ENCODE results near the gene SPTSSA.
"Not testable (repeated sequence)": the region's sequence is repeated elsewhere in the genome, so short reads cannot be mapped to it uniquely, and the experiment has no call there.

The SPTSSA gene

GRCh38 chr14:34428102-34428466 lies 34.0 kb downstream of the SPTSSA start:
- not testable (repeated sequence) for DNase-seq

GRCh38 chr14:34426313-34427295 lies 35.4 kb downstream of the SPTSSA start:
- DNase-seq: no peak

GRCh38 chr14:34425095-34425851 lies 36.8 kb downstream of the SPTSSA start:
- no peak for DNase-seq

DNA sequence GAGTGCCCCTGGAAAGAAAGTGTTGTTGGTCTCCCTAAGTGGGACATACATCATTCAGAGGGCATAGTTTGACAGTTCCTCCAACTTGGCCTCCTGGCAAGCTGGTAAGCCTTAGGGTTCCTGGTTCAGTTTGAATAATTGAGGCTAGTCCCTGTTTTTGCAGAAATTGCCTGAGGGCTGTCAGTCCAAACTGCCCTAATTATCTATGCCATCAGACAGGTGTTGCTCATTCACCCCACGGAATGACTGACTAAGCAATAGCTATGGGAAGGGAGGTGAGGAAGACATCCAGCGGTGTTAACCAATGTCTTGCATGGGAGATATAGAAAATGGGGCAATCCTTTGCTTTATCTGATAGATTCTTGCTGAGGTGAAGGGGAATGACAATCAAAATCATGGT lies 37.6 kb downstream of the SPTSSA start:
- no peak for DNase-seq

GRCh38 chr14:34423445-34423844 lies 38.6 kb downstream of the SPTSSA start:
- DNase-seq: no peak

GRCh38 chr14:34420547-34421150 lies 41.4 kb downstream of the SPTSSA start:
- DNase-seq: no peak

GRCh38 chr14:34409721-34410120 lies 52.3 kb downstream of the SPTSSA start:
- no peak for DNase-seq

DNA sequence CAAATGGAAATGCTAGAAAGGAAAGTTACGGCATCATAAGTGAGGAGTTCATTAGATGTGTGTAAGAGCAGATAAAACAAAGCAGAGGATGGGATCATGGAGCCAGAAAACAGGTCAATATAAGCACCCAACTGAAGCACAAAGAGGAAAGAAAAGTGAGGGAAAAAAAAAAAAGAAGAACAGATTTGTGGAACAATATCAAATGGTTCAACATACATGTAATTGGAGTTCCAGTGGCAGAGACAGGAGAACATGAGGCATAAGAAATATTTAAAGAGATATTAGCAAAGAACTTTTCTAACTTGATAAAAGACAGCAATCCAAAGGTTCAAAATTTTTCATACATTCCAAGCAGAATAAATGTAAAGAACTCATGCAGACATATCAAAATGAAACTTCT lies 54.1 kb downstream of the SPTSSA start:
- DNase-seq: no peak

DNA sequence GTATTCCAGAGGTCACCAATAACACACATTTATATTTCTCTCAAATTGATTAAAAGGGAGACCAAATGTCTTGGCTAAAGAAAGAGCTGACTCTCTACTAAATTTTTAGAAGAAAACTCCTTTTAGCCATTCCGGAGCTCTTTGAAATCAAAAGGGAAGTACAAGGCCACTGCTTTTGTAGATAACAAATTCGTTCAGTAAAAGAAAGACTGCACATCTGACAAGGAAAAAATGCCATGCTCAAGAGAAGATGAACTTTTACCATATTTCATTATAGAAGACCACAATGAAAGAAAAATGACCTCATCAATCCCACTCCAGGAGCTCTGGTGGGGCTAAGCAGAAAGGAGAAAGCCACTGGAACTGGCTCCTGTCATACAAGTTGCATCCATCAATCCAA lies 57.6 kb downstream of the SPTSSA start:
- DNase-seq: no peak

DNA sequence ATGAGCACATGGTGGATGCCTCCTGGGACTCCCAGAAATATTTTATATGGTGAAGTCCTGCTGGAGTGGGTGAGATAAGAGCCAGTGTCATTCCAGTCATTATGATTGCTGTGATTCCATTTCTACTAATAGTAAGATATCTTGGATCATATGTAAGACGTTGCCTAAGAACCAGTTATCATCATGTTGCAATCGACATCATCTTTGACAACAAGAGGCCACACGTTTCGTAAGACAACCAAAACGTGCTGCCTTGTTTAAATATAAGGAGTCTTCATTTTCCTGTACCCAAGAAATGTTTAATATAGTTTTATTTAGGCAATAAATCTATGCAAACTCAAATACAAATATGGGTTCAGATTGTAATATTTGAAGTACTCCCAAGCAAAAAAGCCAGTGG lies 58.4 kb downstream of the SPTSSA start:
- DNase-seq: no peak

DNA sequence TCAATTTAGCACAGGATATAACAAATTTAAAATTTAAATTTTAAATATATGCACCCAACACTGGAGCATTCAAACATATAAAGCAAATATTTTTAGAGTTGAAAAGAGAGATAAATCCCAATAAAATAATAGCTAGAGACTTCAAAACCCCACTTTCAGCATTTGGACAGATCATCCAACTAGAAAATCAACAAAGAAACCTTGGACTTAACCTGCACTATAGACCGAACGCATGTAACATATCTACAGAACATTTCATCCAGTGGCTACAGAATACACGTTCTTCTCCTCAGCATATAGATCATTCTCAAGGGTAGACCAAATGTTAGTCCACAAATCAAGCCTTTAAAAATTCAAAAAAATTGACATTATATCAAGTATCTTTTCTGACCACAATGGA lies 64.0 kb downstream of the SPTSSA start:
- no peak for DNase-seq

- no peak for DNase-seq
Measured at GRCh38 chr14:34387974-34388516, 74.0 kb downstream of the SPTSSA start.

GRCh38 chr14:34386865-34387485 lies 75.1 kb downstream of the SPTSSA start:
- DNase-seq: no peak

GRCh38 chr14:34385881-34386280 lies 76.2 kb downstream of the SPTSSA start:
- DNase-seq: not testable (repeated sequence)

DNA sequence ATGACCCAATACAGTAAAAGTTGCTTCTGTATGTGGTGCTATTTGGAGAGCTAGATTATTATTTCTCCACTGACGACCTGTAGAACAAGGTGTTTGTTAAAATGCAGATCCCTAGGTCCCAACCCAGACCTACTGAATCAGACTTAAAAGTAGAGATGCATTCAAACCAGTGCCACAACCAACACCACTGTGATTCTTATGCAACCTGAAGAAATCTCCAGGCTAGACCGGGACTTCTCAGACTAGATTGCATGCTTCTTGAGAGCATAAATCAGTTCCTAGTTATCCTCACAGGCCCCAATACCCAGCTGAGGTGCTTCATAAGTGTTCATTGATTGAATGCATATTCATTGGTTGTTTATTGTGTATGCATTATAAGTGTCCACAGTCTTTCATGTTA lies 78.2 kb downstream of the SPTSSA start:
- no peak for DNase-seq
